Mammary epithelial cell (primary cell): ENCODE data around the gene MIS12.

Experiments
- EZH2 ChIP-seq: IDR thresholded peaks from 2 replicates; pipeline ENCODE4 v1.6.1; 2012; ENCODE audit warnings: low read length, inconsistent platforms, borderline replicate concordance
- TF ChIP-seq, protein P1 (sequence below), 2 donors: IDR thresholded peaks in 1 of 2; conservative IDR thresholded peaks in 1 of 2; 2 replicates each; pipeline ENCODE4 v1.5.1; 2011 to 2012; ENCODE audit warnings: inconsistent platforms in 2 of 2, low read length in 2 of 2, mild to moderate bottlenecking in 2 of 2, control low read depth in 1 of 2, low read depth in 1 of 2; ENCODE audit not compliant: insufficient read depth in 1 of 2; ENCODE audit errors: extremely low read depth in 1 of 2

DNA sequence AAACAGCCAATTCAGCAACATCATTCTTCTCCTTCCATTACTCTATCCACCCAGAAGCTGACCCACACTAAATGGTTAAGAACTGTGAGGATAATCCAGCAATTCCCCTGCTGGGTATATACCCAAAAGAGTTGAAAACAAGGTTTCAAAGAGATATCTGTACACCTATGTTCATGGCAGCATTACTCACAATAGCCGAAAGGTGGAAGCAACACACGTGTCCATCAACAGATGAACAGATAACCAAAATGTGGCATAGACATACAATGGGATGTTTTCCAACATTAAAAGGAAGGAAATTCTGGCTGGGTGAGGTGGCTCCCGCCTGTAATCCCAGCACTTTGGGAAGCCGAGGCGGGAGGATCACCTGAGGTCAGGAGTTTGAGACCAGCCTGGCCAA is 19.9 kb downstream of the MIS12 start:
- TF ChIP-seq, protein P1, sequence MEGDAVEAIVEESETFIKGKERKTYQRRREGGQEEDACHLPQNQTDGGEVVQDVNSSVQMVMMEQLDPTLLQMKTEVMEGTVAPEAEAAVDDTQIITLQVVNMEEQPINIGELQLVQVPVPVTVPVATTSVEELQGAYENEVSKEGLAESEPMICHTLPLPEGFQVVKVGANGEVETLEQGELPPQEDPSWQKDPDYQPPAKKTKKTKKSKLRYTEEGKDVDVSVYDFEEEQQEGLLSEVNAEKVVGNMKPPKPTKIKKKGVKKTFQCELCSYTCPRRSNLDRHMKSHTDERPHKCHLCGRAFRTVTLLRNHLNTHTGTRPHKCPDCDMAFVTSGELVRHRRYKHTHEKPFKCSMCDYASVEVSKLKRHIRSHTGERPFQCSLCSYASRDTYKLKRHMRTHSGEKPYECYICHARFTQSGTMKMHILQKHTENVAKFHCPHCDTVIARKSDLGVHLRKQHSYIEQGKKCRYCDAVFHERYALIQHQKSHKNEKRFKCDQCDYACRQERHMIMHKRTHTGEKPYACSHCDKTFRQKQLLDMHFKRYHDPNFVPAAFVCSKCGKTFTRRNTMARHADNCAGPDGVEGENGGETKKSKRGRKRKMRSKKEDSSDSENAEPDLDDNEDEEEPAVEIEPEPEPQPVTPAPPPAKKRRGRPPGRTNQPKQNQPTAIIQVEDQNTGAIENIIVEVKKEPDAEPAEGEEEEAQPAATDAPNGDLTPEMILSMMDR (conservative IDR thresholded peaks at IDR 0.05 in 1 of 2, IDR thresholded peaks at IDR 0.05 in 1 of 2; ENCODE audit: extremely low read depth in 1 of 2, insufficient read depth in 1 of 2, low read depth in 1 of 2, low read length in 2 of 2) = peak; percentile 15 to 35
- TF ChIP-seq EZH2 = no peak
